HEK293T (cell line): ENCODE data around the gene TPCN1.

Experiments
- CTCF ChIA-PET: fragments of 350-600 bp; formaldehyde crosslinking; extraction: SDS; loops from one replicate; lab custom pipeline; 2021; ENCODE audit warnings: antibody characterized with exemption, inconsistent platforms; lab: Yijun Ruan, JAX
- POLR2A ChIA-PET: fragments of 350-600 bp; formaldehyde crosslinking; extraction: SDS; loops from one replicate; lab custom pipeline; 2020; ENCODE audit warnings: antibody characterized with exemption, inconsistent platforms; lab: Yijun Ruan, JAX
- DNase-seq: peaks from one replicate; pipeline ENCODE4 v3.0.0; 2012; ENCODE audit warnings: mixed read lengths; ENCODE audit errors: extremely low spot score
- ARNT ChIP-seq: fragments of 450-650 bp; IDR thresholded peaks from 2 replicates; pipeline ENCODE4 v1.6.1; 2017; ENCODE audit warnings: mild to moderate bottlenecking
- BHLHE40 ChIP-seq: fragments of 450-650 bp; IDR thresholded peaks from 2 replicates; pipeline ENCODE4 v1.6.1; 2016; ENCODE audit warnings: mild to moderate bottlenecking, moderate library complexity, borderline replicate concordance
- CTBP1 ChIP-seq: fragments of 450-650 bp; IDR thresholded peaks from 2 replicates; pipeline ENCODE4 v1.6.1; 2016; ENCODE audit warnings: borderline replicate concordance
- ELF4 ChIP-seq: fragments of 450-650 bp; IDR thresholded peaks from 2 replicates; pipeline ENCODE4 v1.6.1; 2017; ENCODE audit warnings: antibody characterized with exemption
- FOXA1 ChIP-seq: fragments of 450-650 bp; IDR thresholded peaks from 2 replicates; pipeline ENCODE4 v1.6.1; 2016; ENCODE audit warnings: mild to moderate bottlenecking
- FOXK2 ChIP-seq: fragments of 450-650 bp; IDR thresholded peaks from 2 replicates; pipeline ENCODE4 v1.6.1; 2016; ENCODE audit warnings: mild to moderate bottlenecking
- FOXM1 ChIP-seq: fragments of 450-650 bp; IDR thresholded peaks from 2 replicates; pipeline ENCODE4 v1.6.1; 2017; ENCODE audit warnings: mild to moderate bottlenecking, borderline replicate concordance
- HDGF ChIP-seq: fragments of 450-650 bp; IDR thresholded peaks from 2 replicates; pipeline ENCODE4 v1.6.1; 2017; ENCODE audit warnings: antibody characterized with exemption, borderline replicate concordance
- L3MBTL2 ChIP-seq: fragments of 450-650 bp; conservative IDR thresholded peaks from 2 replicates; pipeline ENCODE4 v1.6.1; 2016; ENCODE audit warnings: mild to moderate bottlenecking
- LEF1 ChIP-seq: fragments of 450-650 bp; IDR thresholded peaks from 2 replicates; pipeline ENCODE4 v1.6.1; 2017; ENCODE audit warnings: mild to moderate bottlenecking, borderline replicate concordance
- NFRKB ChIP-seq: fragments of 450-650 bp; IDR thresholded peaks from 2 replicates; pipeline ENCODE4 v1.6.1; 2016; ENCODE audit warnings: mild to moderate bottlenecking, moderate library complexity
- PKNOX1 ChIP-seq: fragments of 450-650 bp; IDR thresholded peaks from 2 replicates; pipeline ENCODE4 v1.6.1; 2016
- SP1 ChIP-seq: fragments of 450-650 bp; IDR thresholded peaks from 2 replicates; pipeline ENCODE4 v1.6.1; 2017
- SUZ12 ChIP-seq: fragments of 450-650 bp; IDR thresholded peaks from 2 replicates; pipeline ENCODE4 v1.6.1; 2016; ENCODE audit warnings: mild to moderate bottlenecking
- TARDBP ChIP-seq: fragments of 450-650 bp; IDR thresholded peaks from 2 replicates; pipeline ENCODE4 v1.6.1; 2016
- ZNF384 ChIP-seq: fragments of 450-650 bp; IDR thresholded peaks from 2 replicates; pipeline ENCODE4 v1.6.1; 2016

Gene TPCN1

GRCh38 chr12:113270709-113271009 is 49.4 kb downstream of the TPCN1 start:
- TF ChIP-seq TARDBP: no peak
- TF ChIP-seq FOXK2: no peak
- no peak for TF ChIP-seq PKNOX1
- TF ChIP-seq ZNF384: no peak
- TF ChIP-seq ARNT: no peak
- no peak for TF ChIP-seq L3MBTL2
- TF ChIP-seq NFRKB: no peak
- no peak for TF ChIP-seq SP1
- no peak for TF ChIP-seq FOXM1
- TF ChIP-seq CTBP1: no peak
- TF ChIP-seq SUZ12: no peak
- TF ChIP-seq ELF4: no peak
- no peak for TF ChIP-seq FOXA1
- TF ChIP-seq LEF1: no peak
- no peak for TF ChIP-seq HDGF
- TF ChIP-seq BHLHE40: no peak
- DNase-seq: no peak
- ChIA-PET CTCF (no interaction called here), POLR2A (no interaction called here)

GRCh38 chr12:113271466-113271852 is 50.2 kb downstream of the TPCN1 start:
- no peak for DNase-seq
- no peak for TF ChIP-seq ZNF384
- ChIA-PET CTCF (no interaction called here), POLR2A (no interaction called here)

- no peak for DNase-seq
- ChIA-PET CTCF (no interaction called here), POLR2A (no interaction called here)
Observed at GRCh38 chr12:113271853-113272561, 50.7 kb downstream of the TPCN1 start.

DNA sequence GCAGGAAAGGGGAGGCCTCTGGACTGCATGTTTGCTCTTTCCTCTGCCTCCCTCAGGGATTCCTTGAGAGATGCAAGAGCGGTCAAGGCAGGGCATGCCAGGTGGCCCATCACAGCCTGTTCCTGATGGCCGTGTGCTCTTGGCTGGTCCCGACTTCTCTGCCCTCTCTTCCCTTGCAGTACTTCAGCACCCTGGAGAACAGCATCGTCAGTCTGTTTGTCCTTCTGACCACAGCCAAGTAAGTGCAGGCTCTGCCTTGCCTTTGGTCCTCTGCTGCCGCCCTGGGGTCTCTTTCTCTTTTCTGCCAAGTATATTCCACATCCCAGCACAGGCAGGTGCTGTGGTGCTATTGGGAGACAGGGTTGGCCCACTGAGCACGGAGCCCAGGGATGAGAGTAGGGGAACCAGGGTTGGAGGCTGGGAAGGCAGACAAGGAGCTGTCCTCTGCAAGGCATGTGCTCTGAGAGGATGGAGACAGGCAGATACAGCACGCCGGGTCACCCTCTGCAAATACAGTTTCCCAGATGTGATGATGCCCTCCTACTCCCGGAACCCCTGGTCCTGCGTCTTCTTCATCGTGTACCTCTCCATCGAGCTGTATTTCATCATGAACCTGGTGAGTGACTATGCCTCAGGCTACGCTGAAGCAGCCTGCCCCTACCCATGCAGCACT is 51.9 kb downstream of the TPCN1 start:
- no peak for TF ChIP-seq LEF1
- TF ChIP-seq PKNOX1: no peak
- TF ChIP-seq ZNF384: no peak
- no peak for TF ChIP-seq TARDBP
- TF ChIP-seq FOXK2: no peak
- no peak for TF ChIP-seq SUZ12
- ChIA-PET POLR2A (no interaction called here), CTCF (no interaction called here)
- DNase-seq: no peak

More at GRCh38 chr12:113271853-113272561, 50.7 kb downstream of the TPCN1 start:
- TF ChIP-seq SUZ12: no peak
- no peak for TF ChIP-seq ARNT
- no peak for TF ChIP-seq L3MBTL2

GRCh38 chr12:113274848-113275247 is 53.6 kb downstream of the TPCN1 start:
- DNase-seq: no peak
- ChIA-PET CTCF (no interaction called here), POLR2A (no interaction called here)
- TF ChIP-seq HDGF: no peak
- TF ChIP-seq L3MBTL2: no peak
- no peak for TF ChIP-seq FOXM1
- no peak for TF ChIP-seq PKNOX1
- no peak for TF ChIP-seq FOXK2
- TF ChIP-seq SUZ12: no peak

DNA sequence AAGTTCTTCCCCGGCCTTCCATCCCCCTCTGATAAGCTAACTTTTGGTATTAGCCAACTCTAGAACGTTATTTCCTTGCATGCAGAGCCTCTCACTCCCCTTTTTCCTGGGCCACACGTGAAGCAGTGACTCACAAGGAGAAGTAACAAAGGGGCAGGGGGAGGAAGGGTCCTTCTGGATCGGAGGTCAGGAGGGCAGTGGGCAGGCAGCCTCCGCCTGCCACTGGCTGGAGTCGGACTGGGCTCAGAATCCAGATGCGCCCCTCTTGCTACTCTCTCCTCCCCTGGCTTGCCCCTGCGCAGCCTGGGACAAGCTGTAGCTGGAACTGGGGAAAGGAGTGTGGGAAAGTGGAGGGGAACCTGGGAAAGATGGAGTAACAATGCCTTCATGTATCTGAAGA is 55.0 kb downstream of the TPCN1 start:
- DNase-seq: no peak
- TF ChIP-seq FOXK2 (no peak), CTBP1 (no peak), FOXM1 (no peak), ZNF384 (no peak), PKNOX1 (no peak), SUZ12 (no peak), FOXA1 (no peak), L3MBTL2 (no peak), BHLHE40 (no peak)
- ChIA-PET CTCF (no interaction called here), POLR2A (no interaction called here)
